Activated naive CD4-positive, alpha-beta T cell treated with anti-CD3 and anti-CD28 coated beads, Interleukin-2, amount 10 ng/mL, durations not matched to agents 7 days and 5 days (primary cell): ENCODE data around the gene SLC44A1.

Source experiments
- CTCF ChIA-PET: fragments of 350-600 bp; sonication (Branson Sonifier 250); formaldehyde crosslinking; loops from one replicate; lab custom pipeline; 2021; ENCODE audit warnings: antibody characterized with exemption; lab: Charles Lee
- DNase-seq: peaks from one replicate; pipeline ENCODE4 v3.0.0-alpha.2; 2020
- H3K27ac Mint-ChIP-seq: one replicate; pipeline ENCODE4 v1.8.0; 2021; ENCODE audit warnings: mild to moderate bottlenecking, moderate library complexity, mixed read lengths
- H3K27me3 Mint-ChIP-seq: one replicate; pipeline ENCODE4 v1.8.0; 2021; ENCODE audit warnings: mild to moderate bottlenecking, mixed read lengths
- H3K36me3 Mint-ChIP-seq: one replicate; pipeline ENCODE4 v1.8.0; 2021; ENCODE audit warnings: mixed read lengths
- H3K4me1 Mint-ChIP-seq: one replicate; pipeline ENCODE4 v1.8.0; 2021; ENCODE audit warnings: mixed read lengths
- H3K4me3 Mint-ChIP-seq: one replicate; pipeline ENCODE4 v1.8.0; 2021; ENCODE audit warnings: mild to moderate bottlenecking, moderate library complexity, mixed read lengths
- H3K9me3 Mint-ChIP-seq: one replicate; pipeline ENCODE4 v1.8.0; 2021; ENCODE audit warnings: mixed read lengths

The SLC44A1 gene

DNA sequence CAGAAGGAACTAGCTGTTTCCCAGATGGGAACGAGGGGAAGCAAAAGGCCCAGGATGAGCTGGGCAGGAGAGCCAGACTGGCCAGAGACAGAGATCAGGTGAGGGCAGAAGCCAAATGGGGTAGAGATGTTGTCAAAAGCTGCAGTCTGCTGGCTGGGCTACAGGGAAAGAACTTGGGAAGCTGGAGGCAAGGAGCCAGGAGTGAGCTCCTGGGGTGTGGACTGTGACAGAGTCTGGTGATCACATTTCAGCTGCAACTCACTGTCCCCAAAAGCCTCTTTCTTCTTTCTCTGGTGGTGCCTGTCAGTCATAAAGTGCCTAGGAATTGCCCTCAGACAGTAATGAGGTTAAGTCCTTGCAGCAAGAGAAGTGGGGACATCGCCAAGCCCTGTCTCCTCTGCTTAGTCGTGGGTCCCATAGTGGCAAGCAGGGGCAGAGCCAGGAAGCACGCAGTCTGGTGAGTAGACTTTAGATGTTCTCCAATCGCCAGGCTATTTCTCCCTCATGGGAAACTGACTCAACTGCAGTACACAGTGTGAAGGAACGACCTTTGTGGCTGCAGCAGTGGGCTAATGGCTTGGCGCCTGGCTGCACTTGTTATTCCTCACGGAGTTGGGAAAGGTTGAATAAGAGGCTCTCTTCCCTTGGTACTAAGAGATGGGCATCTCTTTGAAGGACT lies 200.9 kb downstream of the SLC44A1 start:
- no peak overlapping the region for H3K4me3 Mint-ChIP-seq
- DNase-seq: no peak
- no peaks in the 10 kb centered on the region for H3K36me3 Mint-ChIP-seq
- H3K9me3 Mint-ChIP-seq: no peaks in the 10 kb centered on the region
- H3K27me3 Mint-ChIP-seq: peaks cover 15% of the 10 kb centered on the region
- peaks cover 16% of the 10 kb centered on the region for H3K4me1 Mint-ChIP-seq
- H3K27ac Mint-ChIP-seq: no peak overlapping the region
- CTCF ChIA-PET: no interaction called here

- no peaks in the 10 kb centered on the region for H3K9me3 Mint-ChIP-seq
- H3K4me1 Mint-ChIP-seq: peaks cover 16% of the 10 kb centered on the region
- DNase-seq: no peak
- H3K27ac Mint-ChIP-seq: no peak overlapping the region
- peaks cover 21% of the 10 kb centered on the region for H3K27me3 Mint-ChIP-seq
- CTCF ChIA-PET: interaction anchor here (0.7 kb wide), 1 partner anchor 246 kb away, joined by 3 read pairs; no protein-coding TSS in a partner anchor
- H3K36me3 Mint-ChIP-seq: no peaks in the 10 kb centered on the region
- peak overlapping the region; percentile 79 for H3K4me3 Mint-ChIP-seq
These were observed 202.9 kb downstream of the SLC44A1 start for GRCh38 chr9:105447386-105447813.

GRCh38 chr9:105447814-105448812 lies 203.7 kb downstream of the SLC44A1 start, which contains the start of gene FSD1L:
Gene FSD1L (plus strand): TSS chr9:105448034. CDS start chr9:105448221, 187 bp downstream.
- no peak within 1 kb of the TSS for H3K27ac Mint-ChIP-seq
- H3K4me3 Mint-ChIP-seq: peak within 1 kb of the TSS; percentile 79
- peak; percentile 87 for DNase-seq
- CTCF ChIA-PET: interaction anchor here (0.7 kb wide), 1 partner anchor 266 kb away, joined by 3 read pairs; no protein-coding TSS in a partner anchor
- no peaks in the 10 kb centered on the region for H3K9me3 Mint-ChIP-seq
- H3K27me3 Mint-ChIP-seq: peaks cover 21% of the 10 kb centered on the region
- H3K36me3 Mint-ChIP-seq: no peaks in the 10 kb centered on the region
- peaks cover 16% of the 10 kb centered on the region for H3K4me1 Mint-ChIP-seq

- peak overlapping the region; percentile 79 for H3K4me3 Mint-ChIP-seq
- no peak for DNase-seq
- H3K27ac Mint-ChIP-seq: no peak overlapping the region
These were observed 204.6 kb downstream of the SLC44A1 start for GRCh38 chr9:105449081-105449480.

GRCh38 chr9:105452185-105452584 lies 207.7 kb downstream of the SLC44A1 start:
- no peaks in the 10 kb centered on the region for H3K9me3 Mint-ChIP-seq
- H3K4me3 Mint-ChIP-seq: no peak overlapping the region
- CTCF ChIA-PET: no interaction called here
- peaks cover 16% of the 10 kb centered on the region for H3K4me1 Mint-ChIP-seq
- peaks cover 10% of the 10 kb centered on the region for H3K27me3 Mint-ChIP-seq
- H3K36me3 Mint-ChIP-seq: no peaks in the 10 kb centered on the region
- DNase-seq: no peak
- H3K27ac Mint-ChIP-seq: no peak overlapping the region

More at GRCh38 chr9:105449081-105449480, 204.6 kb downstream of the SLC44A1 start:
- CTCF ChIA-PET: interaction anchor here (1.5 kb wide), 1 partner anchor 13 kb away, joined by 3 read pairs; no protein-coding TSS in a partner anchor
- Mint-ChIP-seq H3K27me3 (peaks cover 15% of the 10 kb centered on the region), H3K4me1 (peaks cover 16% of the 10 kb centered on the region), H3K9me3 (no peaks in the 10 kb centered on the region), H3K36me3 (no peaks in the 10 kb centered on the region)

- no peak for DNase-seq
- Mint-ChIP-seq H3K27me3 (peaks cover 9% of the 10 kb centered on the region), H3K9me3 (peaks cover 10% of the 10 kb centered on the region), H3K4me1 (no peaks in the 10 kb centered on the region), H3K36me3 (peaks cover 4% of the 10 kb centered on the region), H3K27ac (no peak overlapping the region), H3K4me3 (no peak overlapping the region)
- CTCF ChIA-PET: no interaction called here
These were observed 211.5 kb downstream of the SLC44A1 start for GRCh38 chr9:105455836-105456475.

- Mint-ChIP-seq H3K4me3 (no peak overlapping the region), H3K36me3 (peaks cover 4% of the 10 kb centered on the region), H3K27ac (no peak overlapping the region), H3K4me1 (no peaks in the 10 kb centered on the region), H3K9me3 (peaks cover 10% of the 10 kb centered on the region), H3K27me3 (peaks cover 4% of the 10 kb centered on the region)
- CTCF ChIA-PET: no interaction called here
- no peak for DNase-seq
These were observed 213.3 kb downstream of the SLC44A1 start for GRCh38 chr9:105457560-105458294.

GRCh38 chr9:105458404-105458803 lies 214.0 kb downstream of the SLC44A1 start:
- H3K27me3 Mint-ChIP-seq: peaks cover 4% of the 10 kb centered on the region
- no peak for DNase-seq
- no peaks in the 10 kb centered on the region for H3K4me1 Mint-ChIP-seq
- CTCF ChIA-PET: no interaction called here
- H3K36me3 Mint-ChIP-seq: peaks cover 4% of the 10 kb centered on the region
- no peak overlapping the region for H3K27ac Mint-ChIP-seq
- no peak overlapping the region for H3K4me3 Mint-ChIP-seq
- H3K9me3 Mint-ChIP-seq: peaks cover 10% of the 10 kb centered on the region

GRCh38 chr9:105459336-105459735 lies 214.9 kb downstream of the SLC44A1 start:
- Mint-ChIP-seq H3K27me3 (peaks cover 4% of the 10 kb centered on the region), H3K9me3 (peaks cover 10% of the 10 kb centered on the region), H3K36me3 (peaks cover 4% of the 10 kb centered on the region), H3K4me1 (no peaks in the 10 kb centered on the region), H3K27ac (no peak overlapping the region), H3K4me3 (no peak overlapping the region)
- CTCF ChIA-PET: no interaction called here
- DNase-seq: no peak

- Mint-ChIP-seq H3K4me3 (no peak overlapping the region), H3K36me3 (peaks cover 10% of the 10 kb centered on the region), H3K4me1 (no peaks in the 10 kb centered on the region), H3K27me3 (no peaks in the 10 kb centered on the region), H3K27ac (no peak overlapping the region), H3K9me3 (no peaks in the 10 kb centered on the region)
- CTCF ChIA-PET: no interaction called here
- DNase-seq: no peak
These were observed 222.5 kb downstream of the SLC44A1 start for GRCh38 chr9:105466898-105467455.

GRCh38 chr9:105468875-105469274 lies 224.4 kb downstream of the SLC44A1 start:
- Mint-ChIP-seq H3K9me3 (no peaks in the 10 kb centered on the region), H3K27me3 (no peaks in the 10 kb centered on the region), H3K4me3 (no peak overlapping the region), H3K27ac (no peak overlapping the region), H3K36me3 (peaks cover 10% of the 10 kb centered on the region), H3K4me1 (no peaks in the 10 kb centered on the region)
- CTCF ChIA-PET: no interaction called here
- DNase-seq: no peak

DNA sequence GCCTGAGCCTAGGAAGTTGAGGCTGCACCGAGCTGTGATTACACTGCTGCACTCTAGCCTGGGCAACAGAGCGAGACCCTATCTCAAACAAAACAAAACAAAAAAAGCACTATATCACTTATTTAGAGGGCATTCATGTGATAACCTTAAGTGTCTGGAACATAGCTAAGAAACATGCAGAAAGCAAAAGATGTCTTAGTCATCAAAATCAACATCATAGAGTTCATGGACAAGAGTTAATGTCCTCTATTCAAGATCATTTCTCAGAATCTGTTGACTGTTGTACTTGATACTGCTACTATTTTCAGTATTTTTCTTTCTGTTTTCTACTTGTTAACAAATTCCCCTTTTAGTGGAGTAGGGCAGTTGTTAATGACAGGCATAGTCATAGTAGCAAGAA lies 228.8 kb downstream of the SLC44A1 start:
- no peaks in the 10 kb centered on the region for H3K4me1 Mint-ChIP-seq
- H3K27ac Mint-ChIP-seq: no peak overlapping the region
- no peaks in the 10 kb centered on the region for H3K27me3 Mint-ChIP-seq
- H3K36me3 Mint-ChIP-seq: peaks cover 4% of the 10 kb centered on the region
- H3K9me3 Mint-ChIP-seq: no peaks in the 10 kb centered on the region
- no peak for DNase-seq
- CTCF ChIA-PET: no interaction called here
- no peak overlapping the region for H3K4me3 Mint-ChIP-seq

- no peak overlapping the region for H3K4me3 Mint-ChIP-seq
- H3K36me3 Mint-ChIP-seq: peaks cover 2% of the 10 kb centered on the region
- H3K27me3 Mint-ChIP-seq: no peaks in the 10 kb centered on the region
- no peak for DNase-seq
- no peaks in the 10 kb centered on the region for H3K4me1 Mint-ChIP-seq
- CTCF ChIA-PET: no interaction called here
- no peaks in the 10 kb centered on the region for H3K9me3 Mint-ChIP-seq
- H3K27ac Mint-ChIP-seq: no peak overlapping the region
These were observed 230.9 kb downstream of the SLC44A1 start for GRCh38 chr9:105475302-105475701.
